Effector CD8-positive, alpha-beta T cell (primary cell): ENCODE data around the gene ATF2.
A peak's percentile ranks its signal among the peaks of the same experiment; 100 is the strongest.

Experiments used
- DNase-seq: peaks from one replicate; lab custom pipeline; 2025; lab: John Stamatoyannopoulos, UW
- total RNA-seq, 4 experiments: gene quantifications; one replicate each; lab custom pipeline; 2026; lab: John Stamatoyannopoulos, UW

The ATF2 gene, protein sequence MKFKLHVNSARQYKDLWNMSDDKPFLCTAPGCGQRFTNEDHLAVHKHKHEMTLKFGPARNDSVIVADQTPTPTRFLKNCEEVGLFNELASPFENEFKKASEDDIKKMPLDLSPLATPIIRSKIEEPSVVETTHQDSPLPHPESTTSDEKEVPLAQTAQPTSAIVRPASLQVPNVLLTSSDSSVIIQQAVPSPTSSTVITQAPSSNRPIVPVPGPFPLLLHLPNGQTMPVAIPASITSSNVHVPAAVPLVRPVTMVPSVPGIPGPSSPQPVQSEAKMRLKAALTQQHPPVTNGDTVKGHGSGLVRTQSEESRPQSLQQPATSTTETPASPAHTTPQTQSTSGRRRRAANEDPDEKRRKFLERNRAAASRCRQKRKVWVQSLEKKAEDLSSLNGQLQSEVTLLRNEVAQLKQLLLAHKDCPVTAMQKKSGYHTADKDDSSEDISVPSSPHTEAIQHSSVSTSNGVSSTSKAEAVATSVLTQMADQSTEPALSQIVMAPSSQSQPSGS
- total RNA-seq: 93.7 to 116 (median 105) reads per million in 4 experiments

DNA sequence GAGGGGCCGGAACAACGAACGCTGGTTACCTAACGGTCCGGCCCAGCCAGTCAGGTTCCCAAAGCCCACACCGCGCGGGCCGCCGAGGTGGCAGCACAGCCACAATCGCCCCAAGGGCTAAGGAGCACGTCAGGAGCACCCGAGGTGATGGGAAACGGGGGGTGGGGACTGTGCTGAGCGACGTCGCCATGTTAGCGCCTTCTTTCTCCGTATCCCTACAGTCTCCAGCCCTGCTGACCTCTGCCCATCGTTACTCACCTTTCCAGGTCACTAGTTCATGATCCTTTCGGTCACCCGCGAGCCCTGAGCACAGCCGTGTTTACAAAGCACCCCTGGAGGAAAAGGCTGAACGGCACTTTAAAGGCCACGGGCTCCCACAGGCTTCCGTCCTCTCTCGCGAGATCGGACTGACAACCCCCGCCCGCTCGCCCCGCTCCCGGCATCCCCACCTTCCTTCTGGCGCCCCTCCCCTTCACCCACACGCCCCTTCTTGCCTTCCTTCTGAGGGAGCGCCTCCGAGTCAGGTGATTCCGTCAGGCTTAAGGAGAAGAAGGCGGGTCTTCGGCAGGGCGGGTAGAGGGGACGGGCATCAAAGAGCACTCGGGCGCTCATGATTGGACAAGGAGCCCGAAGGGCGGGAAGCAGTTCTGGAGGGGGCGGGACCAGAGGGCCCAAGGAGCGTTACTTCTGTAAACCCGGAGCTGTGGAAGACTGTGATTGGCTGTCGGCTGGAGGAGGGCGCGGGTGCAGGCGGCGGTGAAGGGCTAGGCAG is at the start of gene ATF2:
TSS of gene ATF2 (minus strand) at position 412 of the 772 bp plus-strand sequence. CDS start 31,760 bp downstream, outside the sequence.
- peak; percentile 97 for DNase-seq

DNA sequence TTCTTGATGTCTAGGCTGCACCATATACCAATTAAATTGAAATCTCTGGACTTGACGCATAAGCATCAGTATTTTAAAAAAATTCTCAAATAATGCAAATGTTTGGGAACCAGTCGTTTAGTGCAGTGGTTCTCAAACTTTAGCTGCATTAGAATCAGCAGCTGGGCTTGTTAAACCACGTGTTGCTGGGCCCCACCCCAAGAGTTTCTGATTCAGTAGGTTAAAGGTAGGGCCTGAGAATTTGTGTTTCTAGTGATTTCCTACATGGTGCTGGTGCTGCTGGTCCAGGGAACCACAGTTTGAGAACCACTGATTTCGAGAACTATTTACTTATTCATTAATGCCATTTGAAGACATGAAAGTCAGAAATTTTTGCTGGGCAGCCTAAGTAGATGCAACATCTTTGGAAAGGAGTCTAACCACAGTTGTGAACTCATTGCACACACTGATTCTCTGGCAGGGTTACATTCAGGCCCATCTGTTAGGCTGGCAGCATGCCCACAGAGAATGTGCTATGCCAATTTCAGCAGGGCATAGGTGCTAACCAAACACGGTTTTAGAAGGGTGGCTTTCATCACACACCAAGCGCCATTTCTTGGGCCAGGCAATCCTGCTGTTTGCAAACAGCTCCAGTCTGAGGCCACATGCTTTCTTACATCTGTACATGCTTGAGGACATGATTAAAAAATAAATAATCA is 39.9 kb upstream of the ATF2 start:
- no peak for DNase-seq

DNA sequence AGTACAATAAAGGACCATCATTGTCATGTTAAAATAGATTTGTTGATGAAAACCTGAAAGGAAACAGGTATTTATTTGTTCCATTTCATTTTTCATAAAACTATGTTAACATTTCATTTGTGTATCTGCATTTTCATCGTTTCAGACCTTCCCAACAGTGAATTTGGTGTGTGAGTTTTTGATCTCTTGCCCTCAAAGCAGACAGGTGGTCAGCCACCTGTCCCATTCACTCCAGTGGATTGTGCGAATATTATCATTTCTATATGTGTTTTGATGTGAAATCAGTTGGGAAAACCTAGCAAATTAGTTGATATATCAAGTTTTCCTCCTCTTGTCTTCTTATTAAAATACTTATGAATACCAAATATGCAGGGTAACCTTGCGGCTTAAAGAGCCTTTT is 38.9 kb upstream of the ATF2 start:
- DNase-seq: no peak

DNA sequence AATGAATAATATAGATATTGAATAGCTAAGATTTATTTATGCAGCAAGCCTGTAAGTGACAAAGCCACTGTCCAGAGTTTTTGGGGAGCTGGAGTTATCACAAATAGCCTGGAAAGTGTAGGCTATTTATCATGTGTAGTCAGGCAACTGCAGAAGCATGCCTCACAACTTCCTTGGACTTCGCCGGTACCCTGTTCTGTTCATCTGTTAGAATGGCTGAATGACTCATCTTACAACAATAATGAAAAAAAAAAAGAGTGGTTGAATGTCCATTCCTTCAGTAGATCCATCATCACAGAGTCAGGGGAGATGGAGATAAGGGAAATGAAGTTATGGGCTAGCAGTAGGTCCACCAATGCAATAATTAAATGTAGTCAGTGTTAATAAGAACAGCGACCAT is 37.5 kb upstream of the ATF2 start:
- no peak for DNase-seq

DNA sequence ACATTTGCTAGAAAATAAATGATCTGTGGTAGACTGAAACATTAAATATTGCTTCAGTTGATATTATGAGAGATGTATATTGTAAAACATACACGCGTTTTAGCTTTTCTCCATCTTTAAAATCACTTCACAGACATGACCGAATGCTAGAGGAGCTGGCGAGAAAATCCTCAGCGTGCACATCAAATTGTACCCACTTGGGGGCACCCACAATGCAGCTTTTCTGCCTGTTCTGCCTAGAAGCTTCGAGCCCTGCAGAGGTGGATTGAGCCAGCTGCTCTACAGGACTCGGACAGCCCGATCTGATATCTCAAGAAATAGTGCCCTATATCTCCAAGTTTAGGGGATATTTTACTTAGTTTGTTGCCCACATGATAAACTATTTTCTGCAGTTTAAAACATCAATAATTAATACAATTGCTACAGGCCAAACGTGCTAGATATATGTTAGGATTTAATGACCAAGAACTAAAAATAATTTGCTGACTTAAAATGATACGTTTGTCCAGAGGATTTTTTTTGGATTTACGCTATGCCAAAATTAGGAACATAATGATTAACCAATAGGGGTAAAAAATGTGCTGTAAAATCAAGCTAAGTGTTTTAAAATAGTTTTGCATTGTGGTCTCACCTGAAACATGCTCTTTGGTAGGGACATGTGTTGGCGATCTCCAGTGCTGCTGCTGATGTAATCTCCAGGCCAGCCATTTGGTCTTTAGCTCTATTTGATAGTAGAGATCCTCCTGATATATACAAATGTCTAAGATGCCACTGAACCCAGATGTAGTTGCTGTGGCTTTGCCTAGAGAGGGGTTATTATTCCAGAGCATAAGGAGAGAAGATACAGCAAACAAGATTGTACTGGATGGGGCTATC is 35.9 kb upstream of the ATF2 start:
- no peak for DNase-seq

DNA sequence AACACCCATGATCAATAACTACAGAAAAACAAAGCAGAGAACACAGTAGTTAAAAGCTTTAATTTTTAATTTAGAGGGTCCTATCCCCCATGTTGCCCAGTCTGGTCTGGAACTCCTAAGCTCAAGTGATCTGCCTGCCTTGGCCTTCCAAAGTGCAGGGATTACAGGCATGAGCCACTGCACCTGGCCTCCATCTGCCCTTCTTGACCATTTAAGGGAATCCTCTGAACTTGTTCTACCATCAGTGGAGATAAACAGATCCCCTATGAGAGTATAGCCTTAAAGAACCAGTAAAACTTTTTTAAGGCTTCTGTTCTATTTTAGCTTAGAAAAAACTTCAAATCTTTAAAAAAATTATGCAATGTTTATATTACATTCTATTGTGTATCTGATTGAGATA is 27.0 kb upstream of the ATF2 start:
- DNase-seq: no peak

DNA sequence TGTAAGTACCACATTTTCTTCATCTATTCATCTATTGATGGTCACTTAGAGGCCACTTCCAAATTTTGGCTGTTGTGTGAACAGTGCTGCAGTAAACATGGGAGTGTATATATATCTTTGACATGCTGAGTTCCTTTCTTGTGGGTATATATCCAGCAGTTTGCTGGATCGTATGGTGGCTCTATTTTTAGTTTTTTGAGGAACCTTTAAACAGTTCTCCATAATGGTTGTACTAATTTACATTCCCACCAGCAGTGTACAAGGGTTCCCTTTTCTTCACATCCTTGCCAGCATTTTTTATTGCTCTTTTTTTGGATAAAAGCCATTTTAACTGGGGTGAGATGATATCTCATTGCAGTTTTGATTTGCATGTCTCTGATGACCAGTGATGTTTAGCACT is 20.8 kb upstream of the ATF2 start:
- no peak for DNase-seq

DNA sequence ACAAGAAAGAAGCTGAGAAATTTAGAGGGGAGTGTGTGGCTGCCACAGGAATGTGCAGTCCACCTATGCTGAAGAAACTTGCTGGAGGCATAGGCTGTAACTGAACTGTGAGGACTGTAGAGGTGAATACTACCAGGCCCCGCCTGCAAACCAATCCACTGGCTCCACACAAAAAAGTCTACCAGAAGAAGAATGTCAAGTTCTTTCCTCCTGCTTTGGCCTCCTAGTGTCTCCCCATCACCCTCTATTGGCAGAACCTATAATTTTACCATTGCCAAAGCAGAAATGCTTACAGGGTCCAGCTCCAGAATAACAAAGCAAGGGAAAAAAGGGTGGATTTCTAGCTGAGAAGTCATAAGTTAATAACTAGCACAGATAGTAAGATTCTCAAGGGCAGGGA is 19.4 kb upstream of the ATF2 start:
- no peak for DNase-seq

DNA sequence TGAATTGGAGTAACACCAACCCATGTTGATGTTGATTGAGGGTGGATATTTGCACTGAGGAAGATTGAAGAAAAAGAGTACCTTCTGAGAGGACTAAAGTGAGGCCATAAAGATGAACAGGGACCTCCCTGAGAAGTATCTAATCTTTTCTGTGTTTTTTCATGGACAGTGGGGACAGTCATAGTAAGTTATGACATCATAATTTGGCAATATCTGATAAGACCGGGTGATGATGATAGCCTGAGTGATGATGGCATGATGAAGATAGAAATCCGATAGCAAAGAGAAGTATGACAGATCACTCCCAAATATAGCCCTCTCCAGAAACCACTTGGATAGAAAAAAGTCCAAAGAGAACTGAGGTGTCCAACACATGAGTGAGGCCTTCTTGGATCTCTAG is 15.7 kb upstream of the ATF2 start:
- no peak for DNase-seq

DNA sequence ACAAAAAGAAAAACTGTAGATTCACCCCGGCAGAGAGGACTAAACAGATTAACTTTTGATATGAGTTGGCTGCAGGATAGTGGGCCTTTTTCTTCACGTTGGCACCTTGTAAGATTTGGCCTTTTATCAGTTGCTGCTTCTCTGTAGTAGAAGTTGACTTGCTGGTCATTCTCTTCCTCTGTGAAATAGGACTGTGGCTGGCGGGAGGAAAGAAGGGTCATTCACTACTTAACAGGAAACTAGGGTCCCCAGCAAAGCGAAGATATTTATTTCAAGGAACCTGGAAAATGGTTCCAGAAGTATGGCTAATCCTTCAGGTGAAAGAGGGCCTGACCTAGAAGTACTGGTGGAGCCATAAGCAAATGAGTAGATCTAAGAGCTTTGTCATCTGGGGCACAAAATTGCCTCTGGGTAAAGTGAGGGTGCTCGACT is 13.9 kb upstream of the ATF2 start:
- no peak for DNase-seq

DNA sequence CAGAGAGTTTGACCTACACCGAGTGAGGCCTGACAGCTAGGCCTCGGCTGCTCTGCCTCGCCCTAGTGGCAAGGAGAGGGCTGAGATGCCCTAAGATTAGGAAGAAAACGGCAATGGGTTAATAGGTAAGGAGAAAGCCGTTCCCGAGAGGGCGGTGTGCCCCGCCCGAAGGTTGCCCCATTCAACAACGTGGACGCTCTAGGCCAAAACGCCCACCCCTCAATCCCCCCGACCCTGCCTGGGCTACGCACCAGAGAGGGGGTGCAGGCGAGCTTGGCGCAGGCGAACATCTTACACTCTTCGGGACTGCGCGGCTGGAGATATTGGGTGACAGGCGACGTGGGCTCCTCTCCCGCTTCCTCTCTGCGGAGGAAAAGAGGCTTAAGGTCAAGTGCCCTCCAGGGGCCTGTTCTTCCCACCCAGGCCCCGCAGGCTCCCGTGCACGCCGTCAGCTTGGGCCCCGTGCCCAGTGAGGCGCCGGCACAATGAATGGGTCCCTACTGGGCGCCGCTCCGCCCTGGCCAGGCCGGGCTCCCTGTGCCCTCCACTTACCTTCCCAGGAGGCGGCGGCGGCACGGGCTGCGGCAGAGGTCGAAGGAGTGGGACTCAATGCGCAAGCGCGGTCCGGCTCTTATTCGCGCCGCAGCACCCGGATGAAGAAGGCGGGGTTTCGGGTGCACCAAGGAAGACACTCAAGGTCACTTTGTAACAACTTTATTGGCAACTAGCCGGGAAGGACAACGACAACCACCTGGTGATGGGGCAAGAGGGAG is 13.3 kb upstream of the ATF2 start, which contains the start of gene ATP5MC3:
TSS of gene ATP5MC3 (minus strand) at position 607 of the 773 bp plus-strand sequence. CDS start at position 290, 317 bp downstream.
- peak; percentile 80 for DNase-seq

DNA sequence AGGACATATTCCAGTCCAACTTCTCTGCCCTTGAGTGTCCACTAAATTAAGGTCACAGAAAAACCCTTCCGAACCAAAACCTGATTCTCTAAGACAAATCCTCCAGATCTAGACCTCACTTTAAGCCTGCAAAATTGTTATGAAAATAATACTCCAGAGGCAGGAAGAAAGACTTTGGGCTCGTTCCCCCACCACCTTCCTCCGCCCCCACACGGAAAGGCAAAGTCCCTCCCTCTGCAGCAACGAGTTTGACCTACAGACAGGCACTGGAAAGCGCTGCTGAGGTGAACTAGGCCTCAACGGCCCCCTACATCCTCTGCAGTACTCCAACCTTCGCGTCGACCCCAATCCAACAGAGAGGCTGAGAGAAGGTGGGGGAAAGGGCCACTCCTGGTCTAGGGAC is 12.7 kb upstream of the ATF2 start:
- peak; percentile 19 for DNase-seq

DNA sequence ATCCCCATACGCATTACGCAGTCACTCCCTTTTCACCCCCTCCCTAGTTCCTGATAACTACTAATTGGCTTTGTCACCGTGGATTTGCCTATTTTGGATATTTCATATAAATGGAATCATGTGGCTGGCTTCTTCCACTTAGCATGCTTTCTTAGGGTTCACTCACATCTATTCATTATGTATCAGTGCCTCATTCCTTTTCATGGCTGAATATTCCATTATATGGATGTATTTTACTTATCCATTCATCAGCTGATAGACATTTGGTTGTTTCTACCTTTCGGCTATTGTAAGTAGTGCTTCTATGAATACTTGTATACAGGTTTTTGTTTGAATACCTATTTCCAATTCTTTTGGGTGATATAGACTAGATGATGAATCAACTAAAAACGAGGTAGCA is 8.6 kb upstream of the ATF2 start:
- no peak for DNase-seq

DNA sequence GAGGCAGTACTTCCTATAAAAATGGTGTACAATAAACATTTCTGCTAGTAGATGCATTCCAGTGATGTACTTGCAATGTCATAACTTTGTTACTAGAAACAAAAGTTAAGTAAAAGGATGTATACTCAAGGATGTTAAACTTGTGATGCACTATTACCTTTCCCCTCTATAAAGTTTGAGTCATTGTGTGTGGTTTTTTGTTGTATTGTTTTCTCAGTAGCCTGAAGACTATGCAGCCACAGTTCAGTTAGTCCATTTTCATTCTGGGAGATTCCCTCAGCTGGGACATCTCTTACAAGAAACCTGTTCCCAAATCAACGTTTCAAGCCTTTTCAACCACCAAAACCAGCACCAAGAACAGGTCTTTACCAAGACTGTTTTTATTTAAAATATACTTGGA is 7.9 kb upstream of the ATF2 start:
- DNase-seq: no peak

DNA sequence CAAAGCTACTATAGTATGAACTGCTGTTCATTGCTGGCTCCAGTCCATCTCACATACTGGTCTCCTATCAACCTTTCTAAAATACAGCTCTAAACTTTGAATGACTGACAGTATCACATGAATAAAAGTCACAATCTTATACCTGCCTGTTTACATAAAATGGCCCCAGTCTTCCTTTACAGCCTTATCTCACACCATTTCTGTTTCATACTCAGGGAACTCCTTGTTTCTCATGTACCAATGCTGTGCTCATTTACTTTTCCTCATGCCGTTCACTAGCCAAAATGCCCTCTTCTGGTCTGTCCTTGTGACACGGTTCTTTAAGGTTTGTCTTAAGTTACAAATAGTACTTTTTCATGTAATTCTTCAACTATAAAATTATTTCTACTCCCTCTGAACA is 7.3 kb upstream of the ATF2 start:
- no peak for DNase-seq

DNA sequence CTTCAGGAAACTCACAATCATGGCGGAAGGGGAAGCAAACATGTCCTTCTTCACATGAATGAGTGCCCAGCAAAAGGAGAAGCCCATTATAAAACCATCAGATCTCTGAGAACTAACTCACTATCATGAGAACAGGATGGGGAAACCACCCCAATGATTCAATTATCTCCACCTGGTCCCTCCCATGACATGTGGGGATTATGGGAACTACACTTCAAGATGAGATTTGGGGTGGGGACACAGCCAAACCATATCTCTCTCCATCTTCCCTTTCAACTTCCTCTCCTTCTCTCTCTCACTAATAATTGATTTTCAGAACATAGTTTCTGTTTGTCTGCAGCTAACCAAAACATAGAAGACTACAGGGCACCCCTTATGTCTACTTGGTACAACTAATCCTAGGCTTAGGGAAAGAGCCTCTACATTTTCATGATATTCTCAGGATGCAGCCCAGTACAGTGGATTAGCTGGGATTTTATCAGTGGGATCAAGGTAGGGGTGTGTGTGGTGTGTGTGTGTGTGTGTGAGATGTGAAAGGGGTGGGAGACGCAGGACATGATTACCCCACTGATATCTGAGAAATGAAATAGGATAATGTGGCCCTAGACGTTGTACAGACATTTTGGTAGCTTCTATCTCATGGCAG is 2.8 kb upstream of the ATF2 start:
- no peak for DNase-seq

DNA sequence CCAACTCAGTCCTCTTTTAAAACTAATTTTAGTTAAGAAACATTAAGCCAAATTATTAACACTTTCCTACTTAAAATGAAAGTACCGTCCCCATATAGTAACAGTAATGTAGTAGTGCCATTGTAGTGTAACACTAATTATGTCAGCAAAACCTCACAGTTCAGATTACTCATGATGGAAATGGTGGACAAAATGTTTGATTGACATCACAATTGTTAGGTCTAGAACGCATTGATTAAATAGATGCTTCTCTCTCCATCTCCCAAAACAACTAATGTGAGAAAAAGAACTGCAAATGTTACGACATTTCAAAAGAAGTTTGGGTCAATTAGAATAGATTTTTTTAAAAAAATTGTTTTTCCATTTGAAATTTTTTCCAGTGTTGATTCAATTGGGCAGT is 1.2 kb upstream of the ATF2 start:
- no peak for DNase-seq

DNA sequence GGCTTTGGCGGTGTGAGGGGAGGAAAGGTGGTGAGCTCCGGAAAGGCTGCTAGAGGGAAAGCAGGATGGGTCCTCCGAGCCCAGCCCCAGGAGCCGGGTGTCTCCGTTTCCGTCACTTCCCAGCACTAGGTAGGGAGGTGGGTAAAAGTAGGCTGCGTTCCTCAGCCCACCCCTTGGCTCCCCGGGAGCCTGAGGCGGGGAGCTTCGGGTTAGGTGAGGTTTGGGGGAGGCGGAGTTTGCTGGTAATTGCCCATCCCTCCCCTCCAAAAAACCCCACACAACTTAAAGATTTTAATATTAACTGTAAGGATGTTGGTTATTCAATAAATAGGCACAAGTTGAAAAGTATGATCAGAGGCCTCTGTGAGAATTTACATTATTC is 552 bp upstream of the ATF2 start:
- DNase-seq: no peak

DNA sequence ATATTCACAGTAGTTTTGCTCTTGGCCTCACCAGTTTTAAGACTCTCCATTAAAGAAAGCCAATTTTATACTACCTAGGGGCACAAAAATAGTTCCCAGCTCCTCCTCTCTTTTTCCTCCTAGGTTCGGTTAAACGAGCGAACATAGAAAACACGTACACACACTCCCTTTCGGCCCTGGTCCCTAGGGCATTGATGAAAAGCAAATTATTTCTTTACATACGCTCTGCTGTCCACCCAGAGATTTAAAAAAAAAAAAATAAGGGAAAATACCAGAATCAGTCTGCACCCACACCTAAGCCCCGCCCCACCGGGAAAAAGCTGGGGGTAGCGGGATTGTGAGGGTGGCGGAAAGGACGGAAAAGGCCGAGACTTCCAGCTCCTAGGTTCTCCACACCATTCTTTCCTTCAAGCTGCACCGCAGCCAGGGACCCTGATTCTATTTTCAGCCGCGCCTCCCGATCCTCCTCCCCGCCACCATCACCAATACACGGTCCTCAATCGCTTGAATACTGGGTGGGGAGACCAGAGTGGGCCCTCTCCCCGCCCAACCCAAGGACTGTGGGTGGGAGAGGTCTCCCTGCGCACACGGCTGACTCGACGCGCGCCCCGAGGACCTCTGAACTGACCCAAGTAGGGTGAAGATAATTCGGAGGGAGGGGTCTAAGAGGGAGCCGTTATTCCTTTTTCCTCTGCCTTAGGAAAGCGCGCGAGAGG is 769 bp downstream of the ATF2 start:
- DNase-seq: no peak
